ENCODE measurements around the gene ANKMY1.

DNA sequence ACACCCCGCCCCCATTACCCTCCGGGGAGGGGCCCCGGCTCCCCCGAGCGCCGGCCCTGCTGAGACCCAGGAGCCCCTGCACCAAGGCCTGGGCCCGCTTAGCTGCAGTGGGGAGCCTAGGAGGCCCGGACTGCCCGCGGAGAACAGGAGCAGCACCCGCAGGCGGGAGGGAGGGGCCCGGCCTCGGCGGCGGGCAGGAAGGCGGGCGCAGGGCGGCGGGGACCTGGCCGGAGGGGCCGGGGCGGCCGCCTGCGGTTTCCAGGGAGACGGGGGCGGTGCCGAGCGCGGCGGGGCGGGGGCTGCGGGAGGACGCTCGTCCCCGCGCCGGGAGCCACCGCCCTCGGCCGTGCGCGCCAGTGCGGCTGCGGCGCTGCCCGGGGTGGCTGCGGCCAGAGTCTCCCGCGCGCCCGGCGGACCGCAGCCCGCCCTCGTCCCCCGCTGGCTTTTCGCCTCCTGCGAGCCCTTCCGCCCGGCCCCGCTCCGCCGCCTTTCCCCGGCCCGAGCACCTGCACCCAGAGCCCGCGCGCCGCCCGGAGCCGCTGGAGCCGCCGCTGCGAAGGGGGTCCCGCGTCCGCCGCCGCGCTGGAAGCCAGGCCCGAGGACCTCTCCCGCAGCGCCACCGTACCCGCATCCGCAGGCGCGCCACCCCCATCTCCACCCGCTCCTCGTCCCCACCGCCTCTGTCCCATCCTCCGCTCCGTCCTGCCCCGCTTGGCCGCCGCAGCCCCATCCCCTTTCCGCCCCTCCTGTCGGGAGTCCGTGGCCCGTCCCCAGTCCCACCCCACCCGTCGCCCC lies 105.1 kb downstream of the ANKMY1 start:
- TF ChIP-seq, protein P1, sequence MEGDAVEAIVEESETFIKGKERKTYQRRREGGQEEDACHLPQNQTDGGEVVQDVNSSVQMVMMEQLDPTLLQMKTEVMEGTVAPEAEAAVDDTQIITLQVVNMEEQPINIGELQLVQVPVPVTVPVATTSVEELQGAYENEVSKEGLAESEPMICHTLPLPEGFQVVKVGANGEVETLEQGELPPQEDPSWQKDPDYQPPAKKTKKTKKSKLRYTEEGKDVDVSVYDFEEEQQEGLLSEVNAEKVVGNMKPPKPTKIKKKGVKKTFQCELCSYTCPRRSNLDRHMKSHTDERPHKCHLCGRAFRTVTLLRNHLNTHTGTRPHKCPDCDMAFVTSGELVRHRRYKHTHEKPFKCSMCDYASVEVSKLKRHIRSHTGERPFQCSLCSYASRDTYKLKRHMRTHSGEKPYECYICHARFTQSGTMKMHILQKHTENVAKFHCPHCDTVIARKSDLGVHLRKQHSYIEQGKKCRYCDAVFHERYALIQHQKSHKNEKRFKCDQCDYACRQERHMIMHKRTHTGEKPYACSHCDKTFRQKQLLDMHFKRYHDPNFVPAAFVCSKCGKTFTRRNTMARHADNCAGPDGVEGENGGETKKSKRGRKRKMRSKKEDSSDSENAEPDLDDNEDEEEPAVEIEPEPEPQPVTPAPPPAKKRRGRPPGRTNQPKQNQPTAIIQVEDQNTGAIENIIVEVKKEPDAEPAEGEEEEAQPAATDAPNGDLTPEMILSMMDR (IDR thresholded peaks at IDR 0.05), result no peak
- no peak for TF ChIP-seq POLR2A (IDR thresholded peaks at IDR 0.05)
- TF ChIP-seq POLR2AphosphoS5 (IDR thresholded peaks at IDR 0.05), result no peak

All from stomach (tissue), 4 donors.